HEK293T (cell line): ENCODE data around the gene SHD.

Source experiments
- CTCF ChIA-PET: fragments of 350-600 bp; formaldehyde crosslinking; extraction: SDS; loops from one replicate; lab custom pipeline; 2021; ENCODE audit warnings: antibody characterized with exemption, inconsistent platforms; lab: Yijun Ruan, JAX
- POLR2A ChIA-PET: fragments of 350-600 bp; formaldehyde crosslinking; extraction: SDS; loops from one replicate; lab custom pipeline; 2020; ENCODE audit warnings: antibody characterized with exemption, inconsistent platforms; lab: Yijun Ruan, JAX
- DNase-seq: peaks from one replicate; pipeline ENCODE4 v3.0.0; 2012; ENCODE audit warnings: mixed read lengths; ENCODE audit errors: extremely low spot score
- ARNT ChIP-seq: fragments of 450-650 bp; IDR thresholded peaks from 2 replicates; pipeline ENCODE4 v1.6.1; 2017; ENCODE audit warnings: mild to moderate bottlenecking
- BHLHE40 ChIP-seq: fragments of 450-650 bp; IDR thresholded peaks from 2 replicates; pipeline ENCODE4 v1.6.1; 2016; ENCODE audit warnings: mild to moderate bottlenecking, moderate library complexity, borderline replicate concordance
- CTBP1 ChIP-seq: fragments of 450-650 bp; IDR thresholded peaks from 2 replicates; pipeline ENCODE4 v1.6.1; 2016; ENCODE audit warnings: borderline replicate concordance
- ELF4 ChIP-seq: fragments of 450-650 bp; IDR thresholded peaks from 2 replicates; pipeline ENCODE4 v1.6.1; 2017; ENCODE audit warnings: antibody characterized with exemption
- FOXA1 ChIP-seq: fragments of 450-650 bp; IDR thresholded peaks from 2 replicates; pipeline ENCODE4 v1.6.1; 2016; ENCODE audit warnings: mild to moderate bottlenecking
- FOXK2 ChIP-seq: fragments of 450-650 bp; IDR thresholded peaks from 2 replicates; pipeline ENCODE4 v1.6.1; 2016; ENCODE audit warnings: mild to moderate bottlenecking
- FOXM1 ChIP-seq: fragments of 450-650 bp; IDR thresholded peaks from 2 replicates; pipeline ENCODE4 v1.6.1; 2017; ENCODE audit warnings: mild to moderate bottlenecking, borderline replicate concordance
- HDGF ChIP-seq: fragments of 450-650 bp; IDR thresholded peaks from 2 replicates; pipeline ENCODE4 v1.6.1; 2017; ENCODE audit warnings: antibody characterized with exemption, borderline replicate concordance
- L3MBTL2 ChIP-seq: fragments of 450-650 bp; conservative IDR thresholded peaks from 2 replicates; pipeline ENCODE4 v1.6.1; 2016; ENCODE audit warnings: mild to moderate bottlenecking
- LEF1 ChIP-seq: fragments of 450-650 bp; IDR thresholded peaks from 2 replicates; pipeline ENCODE4 v1.6.1; 2017; ENCODE audit warnings: mild to moderate bottlenecking, borderline replicate concordance
- NFRKB ChIP-seq: fragments of 450-650 bp; IDR thresholded peaks from 2 replicates; pipeline ENCODE4 v1.6.1; 2016; ENCODE audit warnings: mild to moderate bottlenecking, moderate library complexity
- SP1 ChIP-seq: fragments of 450-650 bp; IDR thresholded peaks from 2 replicates; pipeline ENCODE4 v1.6.1; 2017
- SUZ12 ChIP-seq: fragments of 450-650 bp; IDR thresholded peaks from 2 replicates; pipeline ENCODE4 v1.6.1; 2016; ENCODE audit warnings: mild to moderate bottlenecking
- TARDBP ChIP-seq: fragments of 450-650 bp; IDR thresholded peaks from 2 replicates; pipeline ENCODE4 v1.6.1; 2016
- ZNF384 ChIP-seq: fragments of 450-650 bp; IDR thresholded peaks from 2 replicates; pipeline ENCODE4 v1.6.1; 2016
- TF ChIP-seq, protein P1 (sequence below): fragments of 450-650 bp; IDR thresholded peaks from 2 replicates; pipeline ENCODE4 v1.6.1; 2016

The SHD gene

DNA sequence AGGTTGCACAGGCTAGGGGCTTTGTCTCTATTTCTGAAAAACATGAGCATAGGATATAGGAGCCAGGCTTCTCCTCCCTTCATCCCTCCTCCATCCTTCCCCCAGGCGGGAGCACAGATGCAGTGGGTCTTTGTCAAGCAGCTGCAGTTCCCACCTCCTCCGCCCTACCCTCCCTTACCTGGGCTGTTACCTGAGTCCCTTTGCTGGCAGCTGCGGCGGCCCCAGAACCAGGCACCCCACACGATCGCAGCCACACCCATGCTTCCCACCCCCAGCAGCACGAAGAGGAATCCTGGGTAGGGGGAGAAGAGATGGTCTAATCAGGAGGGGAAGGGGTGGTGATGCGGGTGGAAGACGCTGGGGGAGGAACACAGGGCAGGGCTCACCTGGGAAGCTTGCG is 15.3 kb downstream of the SHD start:
- ChIA-PET CTCF (no interaction called here), POLR2A (no interaction called here)
- DNase-seq, result no peak
- no peak for TF ChIP-seq SUZ12
- TF ChIP-seq L3MBTL2, result no peak
- TF ChIP-seq ARNT, result no peak

DNA sequence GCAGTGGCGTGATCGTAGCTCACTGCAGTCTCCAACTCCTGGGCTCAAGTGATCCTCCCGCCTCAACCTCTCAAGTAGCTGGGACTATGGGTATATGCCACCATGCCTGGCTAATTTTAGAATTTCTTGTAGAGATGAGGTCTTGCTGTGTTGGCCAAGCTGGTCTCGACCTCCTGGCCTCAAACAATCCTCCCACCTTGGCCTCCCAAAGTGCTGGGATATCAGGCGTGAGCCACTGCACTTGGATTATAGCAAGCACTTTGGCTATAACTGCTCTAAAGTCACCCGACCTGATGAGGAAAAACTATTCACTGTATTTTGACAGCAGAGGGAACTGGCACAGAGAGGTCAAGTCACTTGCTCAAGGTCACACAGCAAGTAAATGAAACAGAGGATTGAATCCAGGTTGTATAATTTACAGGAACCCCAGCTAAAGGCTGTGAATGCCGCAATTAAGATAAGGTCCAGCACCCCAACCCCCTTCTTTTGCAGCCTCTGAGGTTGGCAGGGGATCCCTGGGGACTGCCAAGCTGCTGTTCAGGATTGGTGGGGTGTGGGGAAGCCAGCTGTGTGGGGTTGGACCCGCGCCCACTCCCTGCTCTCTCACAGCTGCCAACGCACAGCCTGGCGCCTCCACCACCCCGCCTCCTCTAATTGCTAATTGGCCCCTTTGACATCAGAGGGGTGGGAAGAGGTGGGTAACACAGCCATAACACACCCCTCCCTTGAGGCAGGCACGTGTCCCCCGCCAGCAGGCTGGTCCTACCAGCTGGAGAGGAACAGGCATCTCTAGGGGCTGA is 17.1 kb downstream of the SHD start:
- TF ChIP-seq BHLHE40 (no peak), ZNF384 (no peak), FOXM1 (no peak), NFRKB (no peak), ARNT (no peak), SP1 (no peak), ELF4 (no peak), CTBP1 (no peak), SUZ12 (no peak), L3MBTL2 (no peak), FOXK2 (no peak), HDGF (no peak), LEF1 (no peak), TARDBP (no peak)
- TF ChIP-seq, protein P1, sequence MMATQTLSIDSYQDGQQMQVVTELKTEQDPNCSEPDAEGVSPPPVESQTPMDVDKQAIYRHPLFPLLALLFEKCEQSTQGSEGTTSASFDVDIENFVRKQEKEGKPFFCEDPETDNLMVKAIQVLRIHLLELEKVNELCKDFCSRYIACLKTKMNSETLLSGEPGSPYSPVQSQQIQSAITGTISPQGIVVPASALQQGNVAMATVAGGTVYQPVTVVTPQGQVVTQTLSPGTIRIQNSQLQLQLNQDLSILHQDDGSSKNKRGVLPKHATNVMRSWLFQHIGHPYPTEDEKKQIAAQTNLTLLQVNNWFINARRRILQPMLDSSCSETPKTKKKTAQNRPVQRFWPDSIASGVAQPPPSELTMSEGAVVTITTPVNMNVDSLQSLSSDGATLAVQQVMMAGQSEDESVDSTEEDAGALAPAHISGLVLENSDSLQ, result no peak
- ChIA-PET CTCF (interaction anchor here (1.2 kb wide), 1 partner anchor 29 kb away, joined by 6 read pairs; no protein-coding TSS in a partner anchor), POLR2A (interaction anchor here (1.6 kb wide), 1 partner anchor 47 kb away, joined by 7 read pairs; the partner anchor contains the start of gene MPND)
- DNase-seq, result no peak

DNA sequence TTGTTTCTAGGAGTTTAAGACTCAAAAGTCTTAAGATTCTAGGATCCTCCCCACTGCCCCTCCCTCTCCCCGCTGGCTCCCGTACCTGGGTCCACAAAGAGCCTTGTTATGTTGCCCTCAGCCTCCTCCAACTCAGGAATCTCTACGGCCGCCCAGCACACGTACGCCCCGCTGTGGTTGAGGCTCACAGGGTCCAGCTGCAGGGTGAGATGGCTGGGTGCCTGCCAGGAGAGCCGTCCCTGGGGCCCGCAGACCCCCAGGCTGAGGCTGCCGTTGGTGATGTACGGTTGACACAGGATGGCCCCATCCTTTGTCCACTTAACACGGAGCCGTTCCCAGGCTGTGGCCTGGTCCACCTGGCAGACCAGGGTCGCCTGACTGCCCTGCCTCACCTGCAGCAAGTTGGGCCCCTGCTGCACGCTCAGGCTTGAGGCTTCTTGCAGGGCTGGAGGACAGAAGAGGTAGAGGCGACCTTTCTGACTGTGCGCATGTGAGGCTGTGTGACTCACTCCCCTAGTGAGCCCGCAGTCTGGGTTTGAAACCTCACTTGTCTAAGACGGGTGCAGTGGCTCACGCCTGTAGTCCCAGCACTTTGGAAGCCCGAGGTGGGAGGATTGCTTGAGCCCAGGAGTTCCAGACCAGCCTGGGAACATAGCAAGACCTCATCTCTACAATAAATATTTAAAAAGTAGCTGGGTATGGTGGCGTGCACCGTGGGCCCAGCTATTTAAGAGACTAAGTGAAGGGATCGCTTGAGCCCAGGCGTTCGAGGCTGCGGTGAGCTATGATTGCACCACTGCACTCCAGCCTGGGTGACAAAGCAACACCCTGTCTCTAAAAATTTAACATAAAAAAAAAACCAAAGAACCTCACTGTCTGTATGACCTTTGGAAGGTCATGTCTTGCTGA is 19.1 kb downstream of the SHD start:
- ChIA-PET POLR2A (no interaction called here), CTCF (interaction anchor here (0.5 to 1.0 kb wide), 2 partner anchors 11 to 32 kb away, joined by 3 to 6 read pairs; no protein-coding TSS in a partner anchor)
- TF ChIP-seq SUZ12, result no peak
- TF ChIP-seq, protein P1, result no peak
- TF ChIP-seq HDGF, result no peak
- DNase-seq, result no peak

DNA sequence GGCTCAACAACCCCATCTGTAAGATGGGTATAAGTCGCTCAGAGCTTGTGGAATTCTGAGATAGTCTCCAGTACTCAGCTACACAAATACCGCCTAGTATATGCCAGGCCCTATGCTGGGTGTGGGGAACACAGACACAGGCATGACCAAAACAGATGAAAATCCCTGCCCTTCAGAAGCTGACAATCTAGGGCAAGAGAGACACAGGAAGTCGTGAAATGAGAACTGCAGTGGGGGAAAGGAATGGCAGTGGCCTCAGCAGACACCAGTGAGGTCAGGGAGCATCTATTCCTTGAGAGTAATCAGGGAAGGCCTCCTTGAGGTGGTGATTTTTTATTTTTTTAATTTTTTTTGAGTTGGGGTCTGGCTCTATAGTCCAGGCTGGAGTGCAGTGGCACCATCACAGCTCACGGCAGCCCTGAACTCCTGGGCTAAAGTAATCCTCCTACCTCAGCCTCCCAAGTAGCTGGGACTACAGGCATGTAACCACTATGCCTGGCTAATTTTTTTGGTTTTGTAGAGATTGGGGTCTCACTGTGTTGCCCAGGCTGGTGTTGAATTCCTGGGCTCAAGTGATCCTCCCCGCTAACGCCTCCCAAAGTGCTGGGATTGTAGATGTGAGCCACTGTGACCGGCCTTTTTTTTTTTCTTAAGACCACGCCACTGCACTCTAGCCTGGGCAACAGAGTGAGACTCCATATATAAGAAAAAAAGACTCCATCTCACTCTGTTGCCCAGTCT is 19.9 kb downstream of the SHD start:
- no peak for TF ChIP-seq ARNT
- TF ChIP-seq ZNF384, result no peak
- TF ChIP-seq, protein P1, result no peak
- no peak for TF ChIP-seq NFRKB
- TF ChIP-seq TARDBP, result no peak
- no peak for TF ChIP-seq L3MBTL2
- no peak for TF ChIP-seq FOXM1
- no peak for TF ChIP-seq CTBP1
- TF ChIP-seq ELF4, result no peak
- no peak for TF ChIP-seq LEF1
- TF ChIP-seq SP1, result no peak
- TF ChIP-seq HDGF, result no peak
- no peak for TF ChIP-seq FOXK2
- TF ChIP-seq FOXA1, result no peak
- no peak for TF ChIP-seq SUZ12
- TF ChIP-seq BHLHE40, result no peak
- DNase-seq, result no peak
- POLR2A ChIA-PET, result no interaction called here
- CTCF ChIA-PET, result interaction anchor here (1.0 kb wide), 1 partner anchor 32 kb away, joined by 6 read pairs; no protein-coding TSS in a partner anchor

DNA sequence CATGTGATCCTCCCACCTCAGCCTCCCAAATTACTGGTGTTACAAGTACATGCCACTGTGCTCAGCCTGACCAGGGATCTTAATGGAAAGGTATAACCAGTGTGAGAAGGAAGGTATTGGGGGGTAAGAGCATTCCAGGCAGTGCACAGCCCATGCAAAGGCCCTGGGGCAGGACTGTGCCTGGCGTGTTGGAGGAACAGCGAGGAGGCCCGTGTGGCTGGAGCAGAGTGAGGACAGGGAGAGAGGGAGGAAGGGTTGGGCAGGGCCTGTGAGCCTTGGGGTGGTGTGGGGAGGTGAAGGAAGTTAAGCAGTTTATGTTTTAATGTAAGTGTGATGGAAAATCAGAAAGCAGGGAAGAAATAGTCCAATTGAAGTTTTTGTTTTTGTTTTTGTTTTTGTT is 21.5 kb downstream of the SHD start:
- no peak for TF ChIP-seq FOXK2
- no peak for TF ChIP-seq L3MBTL2
- TF ChIP-seq BHLHE40, result no peak
- no peak for TF ChIP-seq ARNT
- no peak for TF ChIP-seq CTBP1
- no peak for TF ChIP-seq FOXM1
- TF ChIP-seq TARDBP, result no peak
- ChIA-PET POLR2A (no interaction called here), CTCF (no interaction called here)
- DNase-seq, result no peak
